HG02973 (cell line): ENCODE results near the gene AARS2.

Source experiments
- ATAC-seq: cut with Tn5 transposase; IDR thresholded peaks from one replicate; pipeline ENCODE4 v1.9.1; 2021; ENCODE audit warnings: moderate library complexity; ENCODE audit not compliant: unreplicated experiment

AARS2 gene

DNA sequence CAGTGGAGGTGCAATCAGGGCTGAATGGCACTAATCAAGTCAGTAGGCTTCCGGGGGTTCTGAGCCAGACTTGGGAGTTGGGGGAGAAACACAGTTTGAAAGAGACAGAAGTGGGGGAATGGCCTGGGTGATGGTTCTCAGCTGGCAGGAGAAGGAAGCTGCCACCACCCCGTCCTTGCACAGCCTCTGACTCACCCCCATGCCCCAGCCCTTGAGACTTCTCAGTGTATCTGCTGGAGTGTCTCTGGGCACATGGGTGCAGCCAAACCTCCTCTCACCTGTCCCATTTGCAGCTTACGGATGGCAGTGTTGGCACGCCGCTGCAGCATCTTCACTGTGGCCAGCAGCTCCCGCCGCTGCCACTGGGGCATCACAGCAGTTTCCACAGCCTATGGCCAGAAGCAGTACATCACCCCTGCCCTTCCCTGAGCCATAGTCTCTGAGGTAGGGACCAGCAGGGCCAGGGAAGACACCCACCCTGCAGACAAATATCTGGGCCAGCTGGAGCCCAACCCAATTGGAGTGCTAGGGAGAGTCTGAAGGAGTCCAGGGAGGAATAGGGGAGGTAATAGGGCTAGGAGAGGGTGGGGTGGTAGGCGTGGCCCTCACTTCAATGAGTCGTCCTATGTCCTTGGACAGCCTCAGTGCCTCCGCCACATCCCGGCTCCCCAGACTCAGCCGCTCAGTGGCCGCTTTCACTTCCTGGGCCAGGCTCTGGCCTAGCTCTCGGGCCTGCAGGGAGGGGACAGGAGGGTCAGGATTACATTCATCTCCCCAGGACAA, 11.2 kb downstream of the AARS2 start:
- no peak for ATAC-seq

DNA sequence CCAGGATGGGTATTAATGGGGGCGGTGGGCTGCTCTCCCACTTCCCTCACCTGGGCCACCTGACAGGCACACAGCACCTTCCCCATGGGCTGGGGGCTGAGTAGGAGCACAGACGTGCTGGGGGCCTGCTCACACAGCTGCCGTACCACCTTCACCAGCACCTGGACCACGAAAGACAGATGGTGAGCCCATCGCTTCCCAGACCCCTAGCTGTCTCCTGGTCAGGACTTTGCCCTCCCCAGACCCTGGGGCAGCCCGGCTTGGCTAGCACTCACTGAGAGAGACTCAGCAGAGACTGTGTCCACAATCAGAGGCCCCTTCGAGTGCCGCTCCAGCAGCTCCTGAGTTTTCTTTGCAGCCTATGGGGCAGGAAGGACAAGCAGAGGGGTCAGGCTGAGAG, 12.0 kb downstream of the AARS2 start:
- ATAC-seq, result no peak

DNA sequence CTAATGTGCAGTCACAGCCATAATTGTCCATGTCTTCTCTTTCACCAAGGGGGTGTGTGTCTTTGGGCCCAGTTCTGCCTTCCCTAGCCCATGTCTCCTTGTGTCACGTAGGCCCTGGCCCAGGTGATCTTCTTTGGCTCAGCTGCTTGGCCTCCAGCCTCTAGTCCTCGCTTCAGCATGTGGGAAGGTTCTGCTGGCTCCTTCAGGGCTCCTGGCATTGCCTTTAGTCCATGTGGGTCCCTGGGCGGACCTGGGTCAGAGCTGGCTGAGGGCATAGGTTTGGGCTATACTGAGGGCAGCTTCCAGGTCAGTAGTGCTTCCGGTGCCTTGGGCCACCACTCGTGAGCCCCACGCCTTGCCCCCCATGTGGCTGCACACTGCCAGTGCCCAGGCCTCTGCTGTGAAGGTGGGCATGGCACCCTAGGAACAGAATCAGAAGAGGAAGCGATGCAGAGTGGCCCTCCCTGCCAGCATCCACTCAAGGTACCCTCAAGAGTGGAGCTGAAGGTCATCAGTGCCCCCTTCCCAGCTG, 12.8 kb downstream of the AARS2 start:
- no peak for ATAC-seq

DNA sequence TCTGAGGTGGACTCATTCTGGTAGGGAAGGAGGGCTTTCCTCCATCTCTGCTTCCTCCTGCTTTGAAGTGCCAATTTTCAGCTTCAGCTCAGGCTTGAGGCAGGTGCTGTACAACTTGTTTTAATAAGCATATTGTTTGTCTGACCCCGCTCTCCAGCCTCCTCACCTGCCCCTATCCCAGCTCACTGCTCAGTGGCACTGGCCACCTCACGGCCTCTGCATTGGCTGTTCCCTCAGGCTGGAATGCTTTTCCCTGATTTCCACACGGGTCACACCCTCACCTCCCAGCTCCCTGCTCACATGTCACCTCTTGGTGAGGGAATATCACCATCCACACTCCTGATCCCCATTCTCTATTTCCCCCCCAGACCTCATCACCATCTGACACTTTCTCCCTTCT, 14.3 kb downstream of the AARS2 start:
- ATAC-seq, result no peak

DNA sequence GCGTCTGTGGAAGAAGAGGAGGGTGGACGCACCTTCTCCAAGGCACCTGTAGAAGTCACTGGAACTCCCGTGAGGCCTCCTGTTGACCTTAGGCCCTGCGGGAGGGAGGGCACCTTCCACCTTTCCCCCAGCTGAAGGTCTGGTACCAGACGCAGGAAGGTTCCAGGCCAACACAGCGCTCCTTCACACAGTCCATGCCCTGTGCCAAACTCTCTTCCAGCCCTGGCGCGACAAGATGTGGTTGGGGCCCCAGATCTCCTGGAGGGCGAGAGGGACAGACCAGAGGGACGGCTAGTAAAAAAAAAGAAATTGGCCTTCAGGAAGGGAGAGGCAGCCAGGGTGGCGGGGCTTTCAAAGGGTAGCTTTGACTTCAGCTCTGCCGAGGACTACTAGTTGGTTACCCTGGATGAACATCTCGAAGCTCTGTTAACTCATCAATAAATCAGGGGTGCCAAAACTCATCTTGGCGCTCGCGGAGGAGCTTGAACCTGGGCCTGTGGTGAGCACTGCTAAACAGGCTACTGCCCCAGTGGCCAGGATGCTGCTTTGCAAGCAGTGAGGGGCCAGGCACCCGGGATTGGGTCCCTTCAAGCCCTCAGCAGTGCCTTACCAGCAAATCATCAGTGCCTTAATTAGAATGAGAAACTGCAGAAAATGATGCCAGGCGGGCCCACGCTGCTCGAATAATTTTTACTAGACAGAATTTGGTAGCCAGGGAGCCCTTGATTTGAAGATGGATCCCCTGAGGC, 14.9 kb downstream of the AARS2 start:
- ATAC-seq, result no peak

DNA sequence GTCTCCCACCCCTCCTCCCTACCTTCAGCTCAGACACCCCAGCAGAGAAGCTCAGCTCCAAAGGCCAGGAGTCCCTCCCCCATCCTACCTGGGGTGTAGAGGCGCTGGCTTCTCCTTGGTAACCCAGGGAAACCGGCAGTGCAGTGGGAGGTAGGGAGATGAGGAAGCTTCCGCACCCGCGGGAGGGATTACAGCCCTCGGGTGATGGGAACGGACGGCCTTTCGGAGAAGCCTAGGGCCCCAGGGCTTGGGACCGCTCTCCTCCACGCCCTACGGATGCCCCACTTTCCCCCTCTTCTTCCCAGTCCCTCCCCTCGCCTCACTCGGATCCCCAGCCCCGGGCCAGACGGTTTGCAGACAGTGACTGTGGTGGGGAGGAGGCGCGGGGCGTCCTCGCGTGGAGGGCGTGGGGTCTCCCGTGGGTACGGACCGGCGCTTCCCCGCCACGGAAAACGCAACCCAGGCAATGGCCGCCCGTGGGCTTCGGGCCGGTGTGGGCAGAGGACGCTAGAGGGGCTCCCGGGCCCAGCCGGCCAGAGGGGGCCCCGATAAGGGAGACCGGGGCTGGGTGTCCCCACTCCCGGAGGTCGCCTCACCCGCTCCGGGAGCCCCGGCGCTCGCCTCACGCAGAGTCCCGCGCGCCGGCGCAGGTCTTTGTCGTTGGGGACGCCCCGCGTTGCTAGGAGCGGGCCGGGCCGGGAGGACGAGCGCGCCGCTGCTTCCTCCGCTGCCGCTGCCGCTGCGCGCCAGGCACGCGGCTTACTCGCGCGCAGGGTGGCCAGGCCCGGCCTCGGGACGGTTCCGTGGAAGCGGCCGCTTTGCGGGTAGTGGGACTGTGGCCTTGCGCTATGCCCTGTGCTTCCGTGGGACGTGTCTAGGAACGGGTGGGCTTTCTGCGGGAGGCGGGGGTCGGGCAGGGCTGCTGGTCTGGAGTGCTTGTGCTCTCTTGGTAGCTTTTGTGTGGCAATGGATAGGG, 15.8 kb downstream of the AARS2 start:
- no peak for ATAC-seq

DNA sequence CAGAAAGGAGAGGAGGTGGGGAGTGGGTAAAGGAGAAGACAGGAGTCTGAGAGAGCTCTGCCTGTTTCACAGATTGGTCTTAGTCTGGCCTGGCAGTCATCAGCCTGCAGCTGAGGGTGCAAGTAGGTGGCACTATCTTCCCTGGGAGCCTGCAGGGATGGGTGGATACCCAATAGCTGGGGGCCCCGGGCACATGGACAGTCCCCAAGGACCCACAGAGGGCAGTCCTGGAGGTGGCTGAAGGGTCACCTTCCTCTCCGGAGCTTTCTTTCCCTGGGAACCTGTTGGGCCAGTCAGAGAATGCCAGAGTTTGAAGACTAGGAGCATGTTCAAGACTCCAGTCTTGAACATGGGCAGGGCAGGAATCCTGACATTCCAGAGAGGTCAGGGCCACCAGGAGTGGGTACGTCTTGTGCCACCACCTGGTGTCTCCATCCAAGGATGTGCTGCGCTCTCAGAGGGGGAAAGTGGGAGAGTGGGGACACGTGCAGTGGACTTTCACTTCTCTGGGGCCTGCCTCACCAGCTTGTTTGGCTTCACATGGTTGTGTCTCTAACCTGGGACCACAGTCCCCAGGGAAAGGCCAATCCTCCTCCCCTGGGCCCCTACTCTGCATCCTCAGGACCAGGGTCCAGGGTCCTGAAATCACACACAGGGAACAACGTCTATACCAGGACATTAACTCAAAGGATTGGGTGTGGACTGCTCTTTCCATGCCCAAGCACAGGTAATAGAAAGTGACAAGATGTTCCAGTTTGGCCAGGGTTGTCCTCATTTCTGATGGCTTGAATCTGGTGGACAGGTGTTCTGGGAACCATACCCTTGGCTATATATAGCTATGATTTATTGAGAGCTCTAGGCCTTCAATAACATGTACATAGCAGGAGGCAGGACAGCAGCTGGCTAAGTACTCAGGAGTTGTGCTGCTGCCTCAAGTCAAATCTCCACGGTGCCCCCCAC, 18.0 kb downstream of the AARS2 start:
- ATAC-seq, result no peak

DNA sequence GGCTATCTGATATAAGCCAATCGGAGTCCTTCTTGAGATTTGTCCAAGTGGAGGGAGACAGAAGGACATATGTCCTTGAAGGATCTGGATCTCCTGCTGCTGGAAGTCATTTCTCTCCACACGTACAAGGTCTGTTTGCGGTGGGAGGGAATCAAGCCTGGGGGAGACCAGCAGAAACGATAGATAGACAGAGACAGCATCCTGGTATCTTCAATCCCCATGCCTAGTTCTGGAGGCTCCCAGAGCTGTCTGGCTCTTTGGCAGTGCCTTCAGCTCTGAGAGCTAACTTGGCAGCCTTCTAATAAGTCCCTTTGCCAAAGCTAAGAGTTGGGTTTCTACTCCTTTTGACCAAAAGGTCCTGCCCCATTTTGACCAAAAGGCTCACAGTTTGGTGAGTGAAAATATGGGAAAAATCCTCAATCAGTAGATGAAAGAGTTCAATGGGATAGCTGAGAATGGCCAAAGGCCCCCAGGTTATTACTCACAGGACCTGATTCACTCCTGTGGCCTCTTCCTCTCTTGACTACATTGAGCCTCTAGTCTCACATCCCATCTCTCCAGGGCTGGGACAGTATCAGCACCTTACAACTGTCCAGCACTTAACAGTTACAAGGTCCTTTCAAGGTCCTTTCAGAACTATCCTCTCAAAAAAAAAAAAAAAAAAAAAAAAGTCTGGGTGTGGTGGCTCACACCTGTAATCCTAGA, 20.3 kb downstream of the AARS2 start:
- ATAC-seq, result no peak

DNA sequence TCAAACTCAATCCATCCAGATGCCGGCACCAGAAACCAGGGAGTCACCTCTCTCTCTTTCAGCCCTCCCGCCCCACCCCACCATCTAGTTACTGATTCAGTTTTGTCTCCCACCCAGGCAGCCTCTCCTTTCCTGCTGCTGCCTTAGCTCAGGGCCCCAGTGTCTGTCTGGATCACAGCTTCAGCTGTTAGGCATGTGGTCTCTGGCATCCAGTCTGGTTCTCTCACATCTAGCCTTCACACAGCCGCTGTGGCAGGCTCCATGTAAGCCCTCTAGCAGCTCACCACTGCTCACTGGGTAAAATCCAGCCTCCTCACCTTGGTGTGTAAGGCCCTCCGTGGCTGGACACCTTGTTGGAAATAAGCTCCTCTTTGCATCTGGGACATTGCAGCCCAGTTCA, 21.3 kb downstream of the AARS2 start:
- ATAC-seq, result no peak

DNA sequence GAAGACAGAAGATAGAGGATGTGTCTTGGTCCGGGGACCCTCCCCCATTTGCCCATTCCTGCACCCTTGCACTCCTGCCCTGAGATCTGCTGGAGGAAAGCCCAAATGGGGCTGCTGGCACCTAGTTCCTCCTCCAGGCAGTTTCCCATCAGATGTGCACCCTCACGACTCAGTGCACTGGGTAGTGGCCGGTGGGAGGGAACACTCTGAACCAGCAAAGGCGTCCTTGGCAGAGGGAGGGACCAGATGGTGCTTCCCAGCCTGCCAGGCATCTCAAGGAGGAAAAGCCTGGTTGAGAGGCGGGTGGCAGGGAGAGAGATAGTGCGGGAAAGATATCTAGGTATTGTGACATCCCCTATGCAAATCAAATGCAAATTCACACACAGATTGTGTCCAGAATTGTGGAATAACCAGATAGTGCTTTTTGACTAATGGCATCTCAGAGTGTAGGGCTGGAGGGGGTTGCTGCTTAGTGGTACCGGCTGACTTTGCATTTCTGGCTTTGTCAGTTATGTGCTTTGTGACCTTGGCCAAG, 23.4 kb downstream of the AARS2 start:
- no peak for ATAC-seq

DNA sequence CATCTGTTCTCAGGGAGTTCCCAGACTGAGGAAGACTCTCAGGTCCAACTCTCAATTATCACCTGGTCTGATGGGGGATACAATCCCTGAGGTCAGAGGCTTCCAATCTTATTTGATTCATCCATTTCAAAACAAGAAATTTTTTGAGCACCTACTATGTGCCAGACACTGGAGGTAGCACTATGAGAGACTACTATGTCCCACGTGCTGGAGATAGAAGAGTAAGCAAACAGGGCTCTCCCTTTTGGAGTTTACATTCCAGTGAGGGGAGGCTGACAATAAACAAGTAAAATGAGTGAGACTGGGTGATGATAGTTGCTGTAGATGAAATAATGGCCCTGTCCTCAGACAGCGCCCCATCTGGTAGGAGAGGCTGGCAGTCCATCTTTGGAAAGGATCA, 26.4 kb downstream of the AARS2 start:
- no peak for ATAC-seq

DNA sequence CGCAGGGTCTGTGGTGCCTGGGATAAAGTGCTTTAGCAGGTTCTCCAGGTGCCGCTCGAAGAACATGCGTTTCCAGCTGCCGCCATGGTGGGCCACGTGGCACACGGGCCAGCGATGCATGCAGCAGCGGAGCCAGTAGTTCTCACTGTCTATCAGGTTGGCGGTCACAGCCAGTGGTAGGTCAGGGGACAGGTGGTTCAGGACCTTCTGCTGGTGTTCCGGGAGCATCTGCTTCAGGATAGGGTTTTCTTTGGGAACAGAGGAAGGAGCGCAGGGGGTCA, 26.9 kb downstream of the AARS2 start:
- no peak for ATAC-seq

DNA sequence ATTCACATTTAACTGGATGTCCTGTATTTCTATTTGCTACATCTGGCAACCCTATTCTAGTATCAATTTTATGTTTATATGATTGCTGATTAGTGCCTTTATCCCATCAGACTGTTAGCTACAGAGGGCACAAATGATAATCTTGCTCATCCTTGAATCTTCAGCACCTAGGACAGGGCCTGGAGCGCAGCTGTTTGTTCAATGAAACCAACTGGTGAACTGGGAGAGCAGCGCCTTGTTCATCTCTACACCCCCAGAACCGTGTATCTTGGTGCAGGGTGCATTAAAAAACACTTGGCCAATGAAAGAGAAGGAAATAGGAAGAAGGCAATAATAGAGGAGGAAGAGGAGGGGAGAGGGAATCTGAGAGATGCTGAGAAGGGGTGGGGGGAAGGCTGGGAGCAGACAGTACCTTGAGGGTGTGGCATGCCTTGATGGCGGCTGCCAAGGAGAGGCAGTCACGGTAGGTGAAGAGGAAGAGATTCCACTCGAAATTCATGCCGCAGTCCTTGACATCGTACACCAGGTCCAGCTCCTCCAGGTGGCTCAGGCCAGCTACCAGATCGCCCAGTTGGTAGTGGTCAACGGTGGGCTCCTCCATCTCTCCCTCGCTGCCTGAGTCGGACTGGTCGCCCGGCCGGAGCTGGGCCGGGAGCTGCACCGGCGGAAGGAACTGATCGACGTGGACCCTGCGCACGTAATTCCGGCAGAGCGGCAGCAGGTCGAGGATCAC, 27.4 kb downstream of the AARS2 start:
- ATAC-seq, result no peak

DNA sequence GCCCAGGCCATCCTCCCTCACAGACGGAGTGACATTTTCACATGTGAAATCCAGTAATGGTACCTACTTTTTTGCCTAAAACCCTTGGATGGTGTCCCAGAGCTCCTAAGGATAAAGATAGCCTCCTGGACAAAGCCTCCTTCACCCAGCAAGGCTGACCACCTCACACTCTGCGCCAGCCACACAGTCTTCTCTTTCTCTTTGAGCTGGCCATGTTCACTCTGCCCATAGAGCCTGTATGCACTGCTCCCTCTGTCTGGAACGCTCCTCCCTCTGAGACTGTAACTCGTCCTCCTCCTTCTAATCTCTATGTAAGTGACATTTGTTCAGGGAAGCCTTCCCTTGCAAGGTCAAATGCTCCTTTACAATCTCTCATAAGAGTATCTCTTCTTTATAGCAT, 28.3 kb downstream of the AARS2 start:
- no peak for ATAC-seq

DNA sequence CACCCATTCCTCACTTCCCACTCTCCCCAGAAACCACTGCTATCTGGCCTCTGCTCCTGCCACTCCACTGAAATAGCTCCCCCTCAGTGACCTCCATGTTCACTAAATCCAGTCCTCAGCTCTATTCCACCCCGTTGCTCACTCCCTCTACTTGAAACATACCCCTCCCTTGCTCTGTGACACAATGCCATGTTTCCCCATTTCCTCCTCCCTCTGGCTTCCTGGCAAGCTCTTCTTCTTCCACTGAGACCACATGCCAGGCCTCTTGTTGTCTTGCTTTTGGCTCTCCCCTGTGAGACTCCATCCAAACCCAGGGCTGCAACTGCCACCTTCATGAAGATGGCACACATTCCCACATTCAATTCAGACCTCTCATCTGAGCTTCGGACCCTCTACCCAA, 29.0 kb downstream of the AARS2 start:
- no peak for ATAC-seq

DNA sequence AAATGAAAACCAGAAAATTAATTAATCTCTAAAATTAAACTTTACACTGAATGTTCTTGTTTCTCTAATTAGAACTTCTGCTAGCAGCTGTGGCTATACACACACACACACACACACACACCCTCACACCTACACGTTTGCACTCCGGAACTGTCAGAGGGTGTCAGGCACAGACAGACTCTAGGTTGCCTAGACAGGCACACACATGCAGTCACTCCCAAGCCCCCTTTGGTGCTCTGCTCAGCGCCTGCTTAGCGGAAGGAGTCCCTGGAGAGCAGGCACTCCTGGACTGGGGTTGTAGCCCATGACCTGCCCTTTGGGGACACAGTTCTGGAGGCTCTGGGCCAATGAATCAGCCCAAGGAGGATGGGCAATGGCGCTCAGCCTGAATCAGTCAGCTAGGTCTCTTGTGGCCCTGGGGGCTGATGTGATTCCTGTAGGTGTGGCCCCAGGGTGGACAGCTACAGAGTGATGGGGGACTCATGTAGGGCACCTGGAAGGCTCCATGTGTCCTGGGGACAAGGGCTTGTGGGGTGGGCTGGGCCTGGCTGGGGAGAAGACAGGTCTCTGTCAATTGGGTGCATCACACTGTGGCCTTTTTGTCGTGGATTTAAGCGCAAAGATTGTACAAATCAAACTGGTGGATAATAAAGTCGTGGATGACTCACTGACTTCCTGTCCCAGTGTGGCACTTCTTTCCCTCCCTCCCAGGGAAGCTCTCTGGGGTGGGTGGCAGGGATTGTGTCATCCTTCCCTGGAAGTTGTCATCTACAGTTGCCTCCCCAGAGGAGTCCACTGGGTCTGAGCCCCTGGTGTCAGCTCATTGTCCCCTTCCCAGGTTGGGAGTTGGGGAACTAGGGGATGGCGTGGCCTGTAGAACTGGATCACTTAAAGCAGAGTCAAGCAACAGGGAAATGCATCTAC, 34.1 kb downstream of the AARS2 start:
- no peak for ATAC-seq

DNA sequence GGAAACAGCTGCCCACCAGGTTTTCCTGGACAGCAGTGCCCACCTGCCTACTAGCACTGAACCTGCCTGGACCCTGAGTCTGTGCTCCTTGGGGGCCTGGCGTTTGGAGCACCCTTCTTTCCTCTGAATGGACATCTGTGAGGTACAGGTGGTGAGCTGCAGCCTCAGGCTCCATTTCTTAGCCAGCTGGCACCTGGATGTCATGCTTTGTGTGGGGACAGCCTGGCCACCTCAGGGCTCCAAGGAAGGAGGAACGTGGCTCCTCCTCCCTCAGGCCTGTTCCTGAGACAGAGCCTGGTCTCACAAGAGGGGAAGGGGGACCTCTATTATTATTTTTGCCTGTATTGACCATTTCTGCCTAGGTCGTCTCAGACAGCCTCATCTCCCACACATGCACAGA, 34.8 kb downstream of the AARS2 start:
- ATAC-seq, result no peak

DNA sequence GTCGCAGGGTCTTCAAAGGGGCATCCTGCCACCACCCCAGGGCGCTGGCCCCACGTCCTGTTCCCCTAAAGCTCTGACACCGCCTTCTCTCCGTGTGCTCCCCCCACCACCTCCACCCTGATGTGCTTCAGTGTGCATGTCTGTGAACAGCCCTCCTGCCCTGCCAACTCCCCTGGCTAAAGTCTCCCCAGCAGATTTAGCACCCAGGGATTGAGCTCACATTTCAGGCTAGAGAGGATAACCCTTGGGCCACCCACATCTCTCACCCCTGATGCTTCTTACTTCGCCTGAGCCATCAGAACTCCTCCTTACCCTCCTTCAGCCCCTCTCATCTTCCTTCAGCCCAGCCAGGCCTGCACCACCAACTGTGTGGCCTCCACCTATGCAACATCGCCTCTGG, 35.4 kb downstream of the AARS2 start:
- ATAC-seq, result no peak
